ENCODE data around the gene ARL6IP5. TPM values are rescaled to one million over a fixed set of nuclear protein-coding genes. Genes with fewer than 3 reads are reported as not detected.

The ARL6IP5 gene
- total RNA-seq, 2 experiments from 2014 or later, result 58.0 to 65.2 TPM

DNA sequence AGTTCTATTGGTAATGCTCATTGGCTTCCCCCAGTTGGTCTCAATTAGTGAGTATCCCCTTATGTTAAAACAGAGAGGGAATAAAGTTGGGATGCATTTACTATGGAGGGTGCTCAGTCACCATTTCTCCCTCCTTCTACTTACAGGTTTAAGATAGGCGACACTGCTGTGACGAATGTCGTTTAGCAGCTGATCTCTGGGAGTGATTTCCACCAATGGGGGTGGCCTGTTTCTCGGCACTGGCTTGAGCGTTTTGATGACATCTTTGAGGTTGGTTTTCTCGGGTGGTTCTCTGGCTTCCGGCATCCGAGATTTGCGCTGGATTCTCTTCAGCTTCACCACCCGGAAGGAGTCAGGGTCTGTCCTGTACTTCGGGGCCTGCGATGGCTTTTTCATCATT, 33.8 kb downstream of the ARL6IP5 start:
- Mint-ChIP-seq H3K4me3 (no peak overlapping the region), H3K9me3 (no peaks in the 10 kb centered on the region), H3K27me3 (no peaks in the 10 kb centered on the region), H3K27ac (no peak overlapping the region), H3K4me1 (ENCODE audit: low read depth) (peaks cover 7% of the 10 kb centered on the region), H3K36me3 (ENCODE audit: low read depth) (no peaks in the 10 kb centered on the region)
- no peaks in the 10 kb centered on the region for H3K36me3 ChIP-seq (ENCODE audit: insufficient read depth, low read length)
- intact Hi-C loops (cut with DNase I, micrococcal nuclease), result no loop called here
- DNase-seq, result no peak
- POLR2A ChIA-PET, result interaction anchor here (1.1 kb wide), 1 partner anchor 12 kb away, joined by 5 read pairs; no protein-coding TSS in a partner anchor
- CTCF ChIA-PET, result interaction anchor here (2.7 kb wide), 1 partner anchor 12 kb away, joined by 12 read pairs; no protein-coding TSS in a partner anchor
- H3K9me3 ChIP-seq (ENCODE audit: control insufficient read depth in 1 of 2, insufficient read depth in 1 of 2, low read length in 2 of 2), result no peaks in the 10 kb centered on the region
- no peak overlapping the region for H3K27ac ChIP-seq (ENCODE audit: low read depth in 1 of 2, low read length in 2 of 2)
- no peaks in the 10 kb centered on the region for H3K27me3 ChIP-seq (ENCODE audit: control insufficient read depth in 1 of 2, insufficient read depth in 2 of 2, low read length in 2 of 2)
- no peak for ATAC-seq (ENCODE audit: poor library complexity)
- TF ChIP-seq CTCF (IDR thresholded peaks at IDR 0.05), result no peak
- H3K4me3 ChIP-seq (ENCODE audit: low read length), result no peak overlapping the region
- H3K4me1 ChIP-seq (ENCODE audit: insufficient read depth, low read length), result no peaks in the 10 kb centered on the region

- no peaks in the 10 kb centered on the region for H3K27me3 ChIP-seq (ENCODE audit: control insufficient read depth in 1 of 2, insufficient read depth in 2 of 2, low read length in 2 of 2)
- H3K4me3 Mint-ChIP-seq, result no peak overlapping the region
- no peak for TF ChIP-seq CTCF (IDR thresholded peaks at IDR 0.05)
- DNase-seq (no peak), ATAC-seq (ENCODE audit: poor library complexity) (no peak)
- H3K27ac Mint-ChIP-seq, result no peak overlapping the region
- no peaks in the 10 kb centered on the region for H3K4me1 ChIP-seq (ENCODE audit: insufficient read depth, low read length)
- H3K4me1 Mint-ChIP-seq (ENCODE audit: low read depth), result peaks cover 7% of the 10 kb centered on the region
- intact Hi-C loops (cut with DNase I, micrococcal nuclease), result no loop called here
- H3K27ac ChIP-seq (ENCODE audit: low read depth in 1 of 2, low read length in 2 of 2), result no peak overlapping the region
- H3K9me3 ChIP-seq (ENCODE audit: control insufficient read depth in 1 of 2, insufficient read depth in 1 of 2, low read length in 2 of 2), result no peaks in the 10 kb centered on the region
- no peaks in the 10 kb centered on the region for H3K27me3 Mint-ChIP-seq
- no peak overlapping the region for H3K4me3 ChIP-seq (ENCODE audit: low read length)
- no peaks in the 10 kb centered on the region for H3K36me3 Mint-ChIP-seq (ENCODE audit: low read depth)
- CTCF ChIA-PET, result interaction anchor here (1.4 to 2.7 kb wide), 3 partner anchors 13 to 187 kb away, joined by 5 to 12 read pairs (median 6); no protein-coding TSS in a partner anchor
- POLR2A ChIA-PET, result interaction anchor here (1.1 kb wide), 1 partner anchor 13 kb away, joined by 5 read pairs; no protein-coding TSS in a partner anchor
- no peaks in the 10 kb centered on the region for H3K36me3 ChIP-seq (ENCODE audit: insufficient read depth, low read length)
- H3K9me3 Mint-ChIP-seq, result no peaks in the 10 kb centered on the region
Observed at GRCh38 chr3:69119138-69119537, 34.4 kb downstream of the ARL6IP5 start.

DNA sequence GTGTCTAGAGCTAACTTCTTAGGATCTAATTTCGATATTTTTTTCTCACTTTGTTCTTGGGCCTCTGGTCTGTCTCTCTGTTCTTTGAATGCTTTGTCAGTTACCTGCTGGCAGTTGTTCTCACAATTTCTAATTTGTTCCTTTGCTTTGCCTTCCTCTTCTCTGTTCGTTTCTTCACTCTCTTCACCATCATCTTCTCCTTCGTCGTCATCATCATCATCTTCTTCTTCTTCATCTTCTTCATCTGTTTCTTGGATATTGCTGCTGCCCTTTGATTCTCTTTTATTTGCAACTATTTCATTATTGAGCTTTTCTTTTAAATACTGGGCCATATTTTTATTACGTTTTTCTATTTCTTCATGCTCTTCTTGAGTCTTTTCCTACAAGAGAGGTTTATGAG, 34.9 kb downstream of the ARL6IP5 start:
- H3K27me3 ChIP-seq (ENCODE audit: control insufficient read depth in 1 of 2, insufficient read depth in 2 of 2, low read length in 2 of 2), result no peaks in the 10 kb centered on the region
- ChIA-PET CTCF (interaction anchor here (1.4 to 2.7 kb wide), 6 partner anchors 9 to 187 kb away, joined by 4 to 12 read pairs (median 6); no protein-coding TSS in a partner anchor), POLR2A (interaction anchor here (0.7 kb wide), 2 partner anchors 28 to 35 kb away, joined by 3 read pairs; no protein-coding TSS in a partner anchor)
- H3K4me3 Mint-ChIP-seq, result no peak overlapping the region
- H3K27ac Mint-ChIP-seq, result no peak overlapping the region
- no peaks in the 10 kb centered on the region for H3K36me3 Mint-ChIP-seq (ENCODE audit: low read depth)
- H3K9me3 Mint-ChIP-seq, result no peaks in the 10 kb centered on the region
- intact Hi-C loops (cut with DNase I, micrococcal nuclease), result no loop called here
- H3K27me3 Mint-ChIP-seq, result no peaks in the 10 kb centered on the region
- DNase-seq, result no peak
- no peak for TF ChIP-seq CTCF (IDR thresholded peaks at IDR 0.05)
- H3K9me3 ChIP-seq (ENCODE audit: control insufficient read depth in 1 of 2, insufficient read depth in 1 of 2, low read length in 2 of 2), result no peaks in the 10 kb centered on the region
- H3K36me3 ChIP-seq (ENCODE audit: insufficient read depth, low read length), result no peaks in the 10 kb centered on the region
- H3K4me1 ChIP-seq (ENCODE audit: insufficient read depth, low read length), result no peaks in the 10 kb centered on the region
- no peak overlapping the region for H3K27ac ChIP-seq (ENCODE audit: low read depth in 1 of 2, low read length in 2 of 2)
- H3K4me1 Mint-ChIP-seq (ENCODE audit: low read depth), result peaks cover 7% of the 10 kb centered on the region
- no peak overlapping the region for H3K4me3 ChIP-seq (ENCODE audit: low read length)
- no peak for ATAC-seq (ENCODE audit: poor library complexity)
